AG04450 (cell line): ENCODE results near the gene TSHZ2. TPM values are rescaled to one million over a fixed set of nuclear protein-coding genes. Genes with fewer than 3 reads are reported as not detected.
"Not testable (repeated sequence)": the region's sequence is repeated elsewhere in the genome, so short reads cannot be mapped to it uniquely, and the experiment has no call there.

Source experiments
- CTCF ChIA-PET: fragments of 300-600, 350-600 bp; formaldehyde crosslinking; extraction: SDS; loops from one replicate; lab custom pipeline; 2022; ENCODE audit warnings: antibody characterized with exemption, inconsistent platforms; lab: Charles Lee
- POLR2A ChIA-PET: fragments of 350-600 bp; formaldehyde crosslinking; extraction: SDS; loops from one replicate; lab custom pipeline; 2021; ENCODE audit warnings: antibody characterized with exemption, inconsistent platforms; lab: Yijun Ruan, JAX
- DNase-seq: peaks from one replicate; pipeline ENCODE4 v3.0.0-alpha.2; 2011; ENCODE audit warnings: low read depth, low spot score
- H3K27ac ChIP-seq: one replicate; pipeline ENCODE4 v1.5.1; 2012; ENCODE audit warnings: low read depth, low read length, control low read depth
- H3K27me3 ChIP-seq: one replicate; pipeline ENCODE4 v1.6.0; 2012; ENCODE audit warnings: low read length; ENCODE audit not compliant: control insufficient read depth, insufficient read depth
- H3K4me3 ChIP-seq: 2 replicates; pipeline ENCODE4 v1.5.1; 2011; ENCODE audit warnings: mild to moderate bottlenecking, low read depth, low read length, control low read depth
- H3K9me3 ChIP-seq: 2 replicates; pipeline ENCODE4 v1.5.1; 2012; ENCODE audit warnings: low read length; ENCODE audit not compliant: control insufficient read depth, insufficient read depth
- CTCF ChIP-seq: IDR thresholded peaks from 2 replicates; pipeline ENCODE4 v1.5.1; 2011; ENCODE audit warnings: low read depth, low read length, control low read depth, inconsistent platforms
- polyA plus RNA-seq: library from polyadenylated mRNA; depleted of rRNA; stranded (reverse); fragments of >200 nt; gene quantifications from 2 replicates; pipeline ENCODE4 v1.2.3, GENCODE V29; 2011

TSHZ2 gene
- polyA plus RNA-seq, 1 experiment, result not detected

GRCh38 chr20:53468587-53468986, 496.4 kb downstream of the TSHZ2 start:
- CTCF ChIA-PET, result no interaction called here
- TF ChIP-seq CTCF, result no peak
- H3K9me3 ChIP-seq, result no peaks in the 10 kb centered on the region
- POLR2A ChIA-PET, result no interaction called here
- H3K27ac ChIP-seq, result no peak overlapping the region
- DNase-seq, result no peak
- H3K4me3 ChIP-seq, result no peak overlapping the region
- no peaks in the 10 kb centered on the region for H3K27me3 ChIP-seq

- H3K27me3 ChIP-seq, H3K4me3 ChIP-seq, H3K9me3 ChIP-seq, POLR2A ChIA-PET, H3K27ac ChIP-seq, DNase-seq, CTCF ChIA-PET: not testable (repeated sequence)
Observed at GRCh38 chr20:53472859-53473258, 500.7 kb downstream of the TSHZ2 start.

GRCh38 chr20:53480913-53481312, 508.8 kb downstream of the TSHZ2 start:
- H3K27me3 ChIP-seq, result no peaks in the 10 kb centered on the region
- ChIA-PET CTCF (no interaction called here), POLR2A (no interaction called here)
- DNase-seq, result no peak
- no peak overlapping the region for H3K4me3 ChIP-seq
- no peaks in the 10 kb centered on the region for H3K9me3 ChIP-seq
- no peak overlapping the region for H3K27ac ChIP-seq
- no peak for TF ChIP-seq CTCF

GRCh38 chr20:53487461-53488200, 515.5 kb downstream of the TSHZ2 start:
- ChIA-PET POLR2A (no interaction called here), CTCF (no interaction called here)
- DNase-seq, result no peak
- Histone ChIP-seq H3K27ac (no peak overlapping the region), H3K4me3 (no peak overlapping the region), H3K9me3 (no peaks in the 10 kb centered on the region), H3K27me3 (no peaks in the 10 kb centered on the region)
- no peak for TF ChIP-seq CTCF

GRCh38 chr20:53488775-53489272, 516.7 kb downstream of the TSHZ2 start:
- no peaks in the 10 kb centered on the region for H3K9me3 ChIP-seq
- POLR2A ChIA-PET, result no interaction called here
- no peak for TF ChIP-seq CTCF
- no peak overlapping the region for H3K4me3 ChIP-seq
- H3K27ac ChIP-seq, result no peak overlapping the region
- DNase-seq, result no peak
- CTCF ChIA-PET, result no interaction called here
- no peaks in the 10 kb centered on the region for H3K27me3 ChIP-seq
